NCI-H82 (cell line): ENCODE data around the gene ISG20.

ENCODE experiments used
- DNase-seq: peaks from one replicate; lab custom pipeline; 2025; lab: John Stamatoyannopoulos, UW

The ISG20 gene

DNA sequence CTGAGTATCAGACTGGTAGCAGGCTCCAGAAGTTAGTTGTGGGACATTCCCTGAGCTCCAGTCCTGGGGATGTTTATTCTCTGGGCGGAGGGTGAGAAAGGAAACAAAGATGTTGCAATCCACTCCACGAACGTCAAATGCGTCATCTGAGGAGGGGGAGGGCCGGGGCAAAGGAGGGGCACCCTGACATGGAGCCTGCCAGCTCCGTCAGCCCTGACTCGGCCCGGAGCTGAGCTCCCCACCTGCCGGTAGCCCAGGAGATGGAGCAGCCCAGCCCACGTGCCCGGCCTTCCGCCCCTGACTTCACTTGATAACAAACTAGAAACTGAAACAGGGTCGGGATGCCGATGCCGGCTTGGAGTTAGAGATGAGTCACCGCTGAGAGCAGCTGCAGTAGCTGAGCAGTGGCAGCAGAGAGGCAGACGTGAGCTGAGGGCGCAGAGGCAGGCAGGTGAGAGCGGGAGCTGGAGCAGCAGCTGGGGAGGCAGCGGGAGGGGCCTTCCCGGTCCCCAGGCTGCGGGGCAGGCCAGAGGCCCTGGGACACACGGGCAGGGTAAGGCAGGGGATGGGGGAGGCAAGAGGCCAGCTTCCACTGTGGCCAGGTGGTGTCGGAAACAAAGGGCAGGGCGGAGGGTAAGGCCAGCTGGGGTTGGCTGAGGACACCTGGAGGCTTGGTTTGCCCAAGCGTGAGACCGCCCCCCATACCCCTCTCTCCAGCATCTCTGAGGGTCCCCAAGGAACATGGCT, at the start of gene ISG20:
Gene ISG20, plus strand, starts transcription at position 391 of the 747 bp plus-strand sequence. Its CDS starts 351 bp downstream, at position 742.
- peak; percentile 79 for DNase-seq

GRCh38 chr15:88590759-88591158, 48.1 kb upstream of the ISG20 start:
- no peak for DNase-seq

DNA sequence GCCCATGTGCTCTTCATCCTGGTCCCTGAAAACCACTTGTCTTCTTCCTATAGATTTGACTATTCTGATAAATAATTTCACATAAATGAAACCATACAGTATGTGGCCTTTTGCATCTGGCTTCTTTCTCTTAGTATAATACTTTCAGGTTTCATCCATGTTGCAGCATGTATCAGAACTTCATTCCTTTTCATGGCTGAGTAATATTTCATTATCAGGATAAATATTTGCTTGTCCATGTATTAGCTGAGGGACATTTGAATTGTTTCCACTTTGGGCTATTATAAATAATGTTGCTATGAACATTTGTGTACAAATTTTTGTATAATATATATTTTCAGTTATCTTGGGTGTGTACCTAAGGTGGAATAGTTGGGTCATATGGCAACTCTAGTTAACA, 47.4 kb upstream of the ISG20 start:
- DNase-seq = no peak

GRCh38 chr15:88603885-88604284, 34.9 kb upstream of the ISG20 start:
- DNase-seq = peak; percentile 61

GRCh38 chr15:88604381-88605188, 34.2 kb upstream of the ISG20 start:
- peak; percentile 82 for DNase-seq

DNA sequence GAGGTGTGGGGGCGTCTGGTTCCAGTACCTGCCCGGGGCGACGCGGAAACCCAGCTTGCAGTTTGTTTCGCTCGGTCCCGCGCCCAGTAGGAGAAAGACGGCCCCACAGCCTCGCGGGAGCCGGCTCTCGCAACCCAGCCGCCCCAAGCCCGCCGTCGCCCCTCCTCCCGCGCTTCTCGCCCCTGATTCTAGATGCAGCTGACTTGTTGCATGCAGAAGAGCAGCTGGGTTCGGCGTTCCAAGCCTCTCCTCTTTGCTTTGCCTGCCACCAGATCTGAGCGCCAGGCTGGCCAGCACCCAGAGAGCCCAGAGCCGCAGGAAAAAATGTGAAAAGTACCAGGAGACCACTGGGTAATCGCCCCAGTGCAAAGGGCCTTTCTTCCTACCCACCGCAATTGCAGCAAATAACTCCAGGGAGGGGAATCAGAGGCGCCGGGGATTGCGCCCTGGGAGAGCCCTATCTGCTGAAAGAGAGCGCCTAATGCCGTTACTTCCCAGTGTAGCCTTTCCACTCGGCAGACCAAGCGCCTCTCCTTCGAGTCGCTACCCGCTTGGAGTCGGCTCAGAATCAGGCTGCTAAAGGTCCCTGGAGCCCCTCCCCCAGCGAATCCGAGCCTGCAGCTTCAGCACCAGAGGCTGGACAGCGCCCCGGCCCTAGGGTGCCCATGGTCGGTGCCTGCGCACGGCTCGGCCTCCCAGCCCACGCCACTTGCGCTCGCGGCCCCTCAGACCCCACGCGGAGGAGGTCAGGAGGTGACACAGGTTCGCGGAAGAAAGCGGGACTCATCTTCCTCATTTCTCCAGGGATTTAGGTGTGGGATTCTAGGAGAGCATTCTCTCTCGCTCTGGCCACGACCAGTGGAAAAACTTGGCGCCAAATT, 33.4 kb upstream of the ISG20 start:
- peak; percentile 84 for DNase-seq

DNA sequence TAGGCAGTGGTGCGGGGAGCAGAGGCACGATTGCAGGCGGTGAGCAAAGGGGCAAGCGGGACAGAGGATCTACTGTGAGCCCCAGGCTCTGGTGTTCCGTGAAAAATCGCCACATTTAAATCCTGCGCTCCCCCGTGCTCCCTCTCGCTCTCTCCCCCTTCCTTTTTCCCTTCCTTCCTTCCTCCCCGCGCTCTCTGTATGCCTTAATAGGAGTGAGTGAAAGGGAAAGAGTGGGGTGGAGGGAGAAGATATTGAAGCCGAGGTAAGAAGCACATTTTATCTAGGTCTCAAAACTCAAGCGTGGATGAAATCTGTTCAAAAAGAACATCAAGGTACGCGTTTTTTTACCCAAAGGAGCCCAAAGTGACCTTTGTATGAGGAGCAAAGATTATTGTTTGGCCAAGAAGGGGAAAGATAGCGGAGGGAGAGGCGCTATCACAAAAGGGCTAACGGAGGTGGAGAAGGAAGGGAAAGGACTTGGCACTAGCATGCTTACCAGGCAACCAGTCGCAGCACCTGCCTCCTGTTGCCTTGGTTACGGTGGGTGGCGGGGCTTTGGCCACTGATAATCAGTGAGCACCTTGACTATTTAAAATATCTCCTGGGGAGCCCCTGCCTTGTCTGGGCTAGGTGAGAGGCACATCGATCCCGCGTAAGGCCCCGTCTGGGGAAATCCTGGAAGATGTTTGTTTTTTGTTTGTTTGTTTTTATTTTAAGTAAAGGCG, 32.6 kb upstream of the ISG20 start:
- DNase-seq = peak; percentile 40

GRCh38 chr15:88607951-88608350, 30.9 kb upstream of the ISG20 start:
- peak; percentile 27 for DNase-seq

GRCh38 chr15:88608607-88609181, 30.1 kb upstream of the ISG20 start:
- no peak for DNase-seq

DNA sequence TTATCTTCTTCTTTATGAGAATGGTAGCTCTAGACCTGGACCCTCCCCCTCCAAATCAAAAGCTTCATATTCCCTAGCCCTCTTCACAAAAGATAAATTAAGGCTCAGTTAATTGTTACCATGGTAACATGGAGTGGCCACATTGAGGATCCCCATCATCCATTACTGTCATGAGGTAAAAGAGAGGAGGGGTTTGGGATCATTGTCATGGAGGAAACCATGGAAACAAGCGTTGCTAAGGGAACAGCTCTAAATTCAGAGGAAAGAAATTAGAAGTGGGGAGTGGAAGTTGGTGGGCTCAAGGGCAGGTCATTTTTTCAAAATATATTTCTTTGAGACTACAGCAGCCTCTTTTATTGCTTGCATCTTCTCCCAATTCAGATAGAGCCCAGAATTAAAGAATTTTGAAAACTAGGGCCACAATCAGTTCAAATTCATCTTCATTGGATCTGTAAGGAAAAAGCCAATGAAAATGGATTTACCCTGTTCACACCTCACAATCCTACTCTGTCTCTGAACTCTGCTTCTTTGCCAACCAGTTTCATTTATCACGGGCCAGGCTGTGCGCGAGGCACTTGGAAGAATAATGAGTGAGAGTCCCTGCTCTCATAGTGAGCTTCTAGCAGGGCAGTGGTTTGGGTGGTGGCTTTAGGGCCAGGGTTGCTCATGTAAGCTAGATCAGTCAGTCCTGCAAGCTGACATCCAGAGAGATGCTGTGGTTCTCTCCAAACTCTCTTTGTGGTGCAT, 29.3 kb upstream of the ISG20 start:
- DNase-seq = peak; percentile 32

DNA sequence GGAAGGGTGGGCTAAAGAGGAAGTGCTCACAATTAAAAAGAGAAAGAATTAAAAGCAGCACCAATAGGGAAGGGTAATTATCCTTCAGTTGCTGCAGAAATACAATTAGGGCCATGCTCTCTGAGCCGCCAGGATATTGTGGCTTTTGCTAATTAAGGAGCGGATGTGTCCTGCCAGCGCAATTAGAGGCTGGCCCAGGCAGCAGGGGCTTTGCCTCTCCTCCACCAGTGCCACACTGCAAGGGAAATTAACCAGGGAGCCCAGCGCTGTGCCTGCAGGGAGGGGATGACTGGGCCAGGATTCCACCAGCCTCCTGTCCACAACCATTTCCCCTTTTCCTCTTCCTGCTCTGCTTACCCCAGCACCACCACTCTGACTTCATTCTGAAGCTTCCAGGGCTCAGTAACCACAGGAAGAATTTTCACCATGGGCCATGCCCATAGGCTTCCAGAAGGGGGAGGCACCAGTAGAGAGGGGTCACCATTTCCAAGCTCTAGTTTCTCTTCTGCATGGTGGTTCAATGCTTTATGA, 28.1 kb upstream of the ISG20 start:
- peak; percentile 76 for DNase-seq

DNA sequence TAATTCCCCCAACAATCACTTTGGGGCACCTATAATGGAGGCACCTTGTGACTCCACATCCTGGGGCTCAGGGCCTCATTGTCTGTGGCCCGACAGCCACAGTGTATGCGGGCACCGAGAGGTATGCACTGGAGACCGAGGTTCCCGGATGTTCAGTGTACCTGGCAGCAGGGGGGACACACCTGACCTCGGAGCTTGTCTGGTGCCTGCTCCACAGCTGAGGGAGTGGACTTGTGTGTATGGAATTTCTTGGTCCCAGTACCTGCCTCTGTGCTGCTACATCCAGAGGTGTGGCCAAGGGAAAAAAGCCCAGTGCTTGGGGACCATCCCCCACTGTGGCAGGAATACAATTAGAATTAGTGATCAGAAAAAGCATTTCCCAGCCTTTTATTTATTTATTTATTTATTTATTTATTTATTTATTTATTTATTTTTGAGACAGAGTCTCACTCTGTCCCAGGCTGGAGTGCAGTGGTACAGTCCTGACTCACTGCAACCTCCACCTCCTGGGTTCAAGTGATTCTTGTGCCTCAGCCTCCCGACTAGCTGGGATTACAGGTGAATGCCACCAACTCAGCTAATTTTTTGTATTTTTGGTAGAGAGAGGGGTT, 26.5 kb upstream of the ISG20 start:
- DNase-seq = no peak

DNA sequence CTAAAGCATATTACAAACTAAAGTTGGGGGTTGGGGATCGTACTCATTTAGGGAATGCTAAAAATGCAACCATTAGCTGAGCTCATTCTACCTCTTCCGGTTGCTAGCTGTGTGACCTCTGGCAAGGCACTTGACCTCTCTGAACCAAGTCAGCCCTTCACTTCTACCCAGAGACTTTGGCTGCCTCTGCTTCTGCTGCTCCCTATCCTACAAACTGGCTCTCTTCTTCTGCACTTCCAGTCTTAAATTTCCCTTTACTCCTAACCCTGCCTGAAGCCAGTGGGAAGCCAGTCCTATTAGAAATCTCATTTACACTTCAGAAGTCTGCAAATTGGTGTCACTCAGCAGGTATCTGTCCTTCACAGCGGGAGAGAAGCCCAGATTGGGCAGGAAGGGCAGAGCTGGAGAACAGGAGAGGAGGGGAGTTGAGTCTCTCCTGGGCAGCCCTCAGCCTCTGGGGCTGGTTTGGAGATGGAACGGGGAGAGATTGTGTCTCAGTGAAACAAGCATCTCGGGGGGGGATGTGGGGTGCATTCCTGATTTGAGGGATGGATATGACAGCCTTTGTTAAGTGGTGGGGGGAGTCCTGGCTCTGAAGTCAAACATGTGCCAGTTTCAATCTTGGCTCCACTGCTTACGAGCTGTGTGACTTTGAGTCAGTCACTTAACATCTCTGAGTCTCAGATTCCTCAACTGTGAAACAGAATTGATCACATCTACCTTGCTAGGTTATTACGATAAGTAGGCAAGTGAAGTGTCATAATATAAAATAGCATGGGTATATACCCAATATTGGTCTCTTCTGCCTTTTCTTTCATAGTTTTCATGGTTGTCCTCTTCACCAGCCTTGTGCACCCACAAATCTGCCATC, 25.5 kb upstream of the ISG20 start:
- peak; percentile 25 for DNase-seq

DNA sequence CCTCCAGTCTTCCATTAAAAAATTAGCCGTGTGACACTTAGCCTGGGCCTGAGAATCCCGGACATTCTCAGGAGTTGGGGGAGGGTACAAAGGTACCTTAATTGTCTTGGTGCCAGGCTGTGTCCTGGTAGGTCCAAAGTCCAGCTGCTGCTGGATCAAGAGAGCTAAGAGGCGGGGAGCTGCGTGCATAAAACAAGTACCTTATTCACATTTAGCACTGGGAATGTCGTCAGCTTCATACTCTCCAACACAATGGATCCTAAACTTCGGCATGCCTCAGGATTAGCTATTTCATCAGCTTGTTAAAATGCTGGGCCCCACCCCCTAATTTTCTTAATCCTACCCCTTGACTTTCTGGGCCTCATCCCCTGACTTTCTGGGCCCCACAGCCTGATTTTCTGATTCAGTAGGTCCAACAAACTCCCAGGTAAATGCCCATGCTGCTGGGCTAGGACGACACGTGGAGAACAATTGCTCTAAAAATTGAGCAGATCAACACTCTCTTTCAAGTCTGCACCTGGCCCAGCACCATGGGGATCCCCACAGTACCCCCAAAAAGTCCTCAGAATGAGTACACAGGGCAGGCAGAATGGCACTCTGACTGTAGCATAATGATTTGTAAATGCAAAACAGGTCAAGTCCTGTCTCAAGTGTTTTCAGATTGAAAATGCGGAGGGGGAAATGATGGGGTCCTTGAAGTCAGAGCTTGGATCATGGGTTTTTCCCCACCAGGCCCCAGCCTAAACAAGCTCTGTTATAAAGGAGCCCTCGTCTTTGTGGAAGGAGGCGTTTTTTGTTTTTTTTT, 23.3 kb upstream of the ISG20 start:
- DNase-seq = peak; percentile 60

- no peak for DNase-seq
These were observed 22.6 kb upstream of the ISG20 start for GRCh38 chr15:88616240-88616639.

GRCh38 chr15:88617031-88617722, 21.6 kb upstream of the ISG20 start:
- no peak for DNase-seq

DNA sequence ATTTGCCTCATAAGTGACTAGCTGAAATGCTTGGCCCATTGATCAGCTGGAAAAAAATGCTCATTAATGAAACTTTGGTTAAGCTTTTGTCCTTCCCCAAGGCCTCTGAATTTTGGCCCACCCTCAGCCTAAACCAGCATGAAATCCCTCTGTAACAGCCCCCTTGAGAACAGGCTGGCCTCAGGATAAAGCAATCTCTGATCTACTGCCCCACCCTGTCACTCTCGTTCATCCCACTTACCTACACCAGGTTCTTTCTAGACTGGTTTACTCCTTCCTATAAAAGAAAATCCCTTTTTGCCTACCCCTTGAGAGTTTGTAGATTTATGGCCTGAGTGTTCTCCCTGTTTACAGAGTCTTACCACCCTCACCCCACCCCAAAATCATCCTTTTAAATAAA, 21.0 kb upstream of the ISG20 start:
- DNase-seq = peak; percentile 74
